OCI-LY7 (cell line): ENCODE results near the gene LRRC46. TPM values are rescaled to one million over a fixed set of nuclear protein-coding genes. Genes with fewer than 3 reads are reported as not detected.

ENCODE experiments used
- BruUV-seq: library from RNA; stranded (reverse); fragments of 400-500 nt; replicated peaks from 2 replicates; lab custom pipeline; 2021; lab: Mats Ljungman, UMichigan
- CTCF ChIA-PET: fragments of 300-600 bp; sonication (Branson Sonifier 250); formaldehyde crosslinking; loops from one replicate; lab custom pipeline; 2022; ENCODE audit warnings: antibody characterized with exemption; ENCODE audit not compliant: unreplicated experiment; lab: Charles Lee
- POLR2A ChIA-PET: fragments of 300-600 bp; sonication (Branson Sonifier 250); formaldehyde crosslinking; loops from one replicate; lab custom pipeline; 2022; ENCODE audit warnings: antibody characterized with exemption; lab: Charles Lee
- DNase-seq: peaks from one replicate; pipeline ENCODE4 v3.0.0-alpha.2; 2015; ENCODE audit warnings: low spot score
- H2AFZ ChIP-seq: fragments of 200-600 bp; sonication (generic), shearing (Covaris generic); 2 replicates; pipeline ENCODE4 v1.6.1; 2014; ENCODE audit warnings: mild to moderate bottlenecking, antibody characterized with exemption, low read length, moderate library complexity
- H3K27ac ChIP-seq: fragments of 200-600 bp; sonication (generic); 2 replicates; pipeline ENCODE4 v1.5.1; 2014; ENCODE audit warnings: mixed run types, low read depth, mild to moderate bottlenecking, moderate library complexity, low read length, inconsistent platforms; ENCODE audit not compliant: poor library complexity, severe bottlenecking
- H3K36me3 ChIP-seq: fragments of 200-600 bp; sonication (generic); 2 replicates; pipeline ENCODE4 v1.6.1; 2014; ENCODE audit warnings: mild to moderate bottlenecking, antibody characterized with exemption, low read length, moderate library complexity, mixed read lengths; ENCODE audit not compliant: insufficient read depth
- H3K4me1 ChIP-seq: fragments of 200-600 bp; sonication (generic); 2 replicates; pipeline ENCODE4 v1.5.1; 2014; ENCODE audit warnings: mild to moderate bottlenecking, low read length; ENCODE audit not compliant: insufficient read depth, poor library complexity, severe bottlenecking
- H3K4me2 ChIP-seq: fragments of 200-600 bp; sonication (generic); 2 replicates; pipeline ENCODE4 v1.6.1; 2014; ENCODE audit warnings: mild to moderate bottlenecking, low read length
- H3K4me3 ChIP-seq: fragments of 200-600 bp; sonication (generic); 2 replicates; pipeline ENCODE4 v1.5.1; 2014; ENCODE audit warnings: mild to moderate bottlenecking, low read depth, low read length; ENCODE audit not compliant: poor library complexity, severe bottlenecking
- H3K79me2 ChIP-seq: fragments of 200-600 bp; sonication (generic); 2 replicates; pipeline ENCODE4 v1.6.1; 2016; ENCODE audit warnings: low read depth, mild to moderate bottlenecking, low read length, moderate library complexity, mixed read lengths; ENCODE audit not compliant: insufficient read depth
- H3K9me2 ChIP-seq: fragments of 200-600 bp; sonication (generic); 2 replicates; pipeline ENCODE4 v1.6.1; 2016; ENCODE audit warnings: mild to moderate bottlenecking, low read length, mixed read lengths; ENCODE audit not compliant: insufficient read depth
- H3K9me3 ChIP-seq: fragments of 200-600 bp; sonication (generic); 2 replicates; pipeline ENCODE4 v1.6.1; 2014; ENCODE audit warnings: mild to moderate bottlenecking, mixed run types, low read length, mixed read lengths
- H4K20me1 ChIP-seq: fragments of 200-600 bp; sonication (generic); 2 replicates; pipeline ENCODE4 v1.6.1; 2014; ENCODE audit warnings: mild to moderate bottlenecking, antibody characterized with exemption, low read length, moderate library complexity, mixed read lengths; ENCODE audit not compliant: insufficient read depth
- CTCF ChIP-seq: fragments of 200-600 bp; sonication (generic); conservative IDR thresholded peaks from 2 replicates; pipeline ENCODE4 v1.5.1; 2014; ENCODE audit warnings: mild to moderate bottlenecking, antibody characterized with exemption, low read length, moderate library complexity, mixed read lengths
- EZH2phosphoT487 ChIP-seq: fragments of 200-600 bp; sonication (generic); IDR thresholded peaks from 2 replicates; pipeline ENCODE4 v1.6.1; 2018; ENCODE audit warnings: low read depth, borderline replicate concordance, mild to moderate bottlenecking, mixed run types, antibody characterized with exemption, low read length, moderate library complexity, mixed read lengths
- intact Hi-C: fragments of 100-400 bp; cut with micrococcal nuclease; formaldehyde crosslinking; loops from one replicate; pipeline ENCODE4 v1.10.0; 2022; ENCODE audit not compliant: unreplicated experiment
- total RNA-seq, 2 experiments: library from RNA; depleted of rRNA in 1 of 2; stranded (reverse); fragments of >200 nt in 1 of 2; shearing (Covaris generic) in 1 of 2; gene quantifications; 2 replicates each; pipeline ENCODE4 v1.2.3, GENCODE V29; 2014 to 2022

The LRRC46 gene
- total RNA-seq, 2 experiments from 2014 or later, result 0.85 to 1.2 TPM

DNA sequence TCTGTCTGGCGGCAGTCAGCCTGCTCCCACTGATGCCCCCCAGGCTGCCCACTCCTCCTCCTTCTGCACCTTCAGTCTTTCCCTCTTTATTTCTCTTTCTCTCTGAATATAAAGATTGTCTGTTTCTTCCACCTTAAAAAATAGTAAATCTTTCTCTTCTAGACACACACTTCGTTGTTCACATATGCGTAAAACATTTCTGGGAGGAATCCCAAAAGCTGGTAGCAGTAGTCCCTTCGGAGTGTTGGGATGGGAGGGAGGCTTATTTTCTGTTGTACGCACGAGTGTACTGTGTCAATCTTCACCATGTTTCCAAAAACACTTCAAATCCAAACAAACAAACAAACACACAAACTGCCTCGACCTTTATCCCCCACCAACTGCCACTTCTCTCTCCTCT lies 19.8 kb upstream of the LRRC46 start:
- H2AFZ ChIP-seq, result no peak overlapping the region
- no peak overlapping the region for H3K4me3 ChIP-seq
- no peaks in the 10 kb centered on the region for H3K9me2 ChIP-seq
- H3K4me2 ChIP-seq, result no peak overlapping the region
- H3K9me3 ChIP-seq, result no peaks in the 10 kb centered on the region
- intact Hi-C loops, result no loop called here
- TF ChIP-seq EZH2phosphoT487, result no peak
- TF ChIP-seq CTCF, result no peak
- ChIA-PET CTCF (no interaction called here), POLR2A (no interaction called here)
- no peak overlapping the region for H3K27ac ChIP-seq
- BruUV-seq, result no TSS peak
- no peak for DNase-seq
- no peaks in the 10 kb centered on the region for H3K79me2 ChIP-seq
- no peaks in the 10 kb centered on the region for H4K20me1 ChIP-seq
- no peaks in the 10 kb centered on the region for H3K4me1 ChIP-seq
- H3K36me3 ChIP-seq, result peaks cover 13% of the 10 kb centered on the region; the same call in 1 of the 2 replicates

DNA sequence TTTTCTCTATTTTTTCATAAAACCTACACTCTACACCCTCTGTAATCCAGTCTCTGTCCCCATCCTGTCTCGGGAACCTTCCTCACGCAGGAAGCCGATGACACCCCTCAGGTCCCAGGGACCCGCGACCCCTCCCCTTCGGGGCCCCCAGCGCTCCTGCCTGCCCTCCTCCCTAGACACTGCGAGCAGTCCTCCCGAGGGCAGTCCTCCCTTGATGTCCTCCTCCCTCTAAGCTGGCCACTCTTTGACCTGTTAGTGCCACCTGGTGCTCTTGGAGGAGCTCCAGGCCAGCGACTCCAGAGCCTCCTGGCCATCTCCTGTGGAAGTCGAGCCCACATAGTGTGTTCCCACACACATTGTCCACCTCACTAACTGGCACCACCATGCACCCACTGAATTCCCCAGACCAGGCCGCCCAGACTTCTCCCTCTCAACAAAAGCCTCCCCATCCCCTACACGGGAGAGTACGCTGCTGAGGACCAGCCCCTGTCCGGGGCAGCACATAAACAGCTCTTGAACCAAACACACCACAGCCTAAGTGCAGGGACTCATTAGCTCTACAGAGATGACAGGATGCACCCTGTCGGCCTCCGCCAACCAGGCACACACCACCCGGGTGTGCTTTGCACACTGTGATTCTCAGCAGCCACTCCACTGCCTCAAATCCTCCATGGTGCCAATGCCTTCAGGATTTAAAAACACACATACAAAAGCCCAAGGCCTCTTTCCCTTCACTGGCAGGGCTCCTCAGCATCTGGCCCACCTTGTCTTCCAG lies 19.1 kb upstream of the LRRC46 start:
- BruUV-seq, result no TSS peak
- Histone ChIP-seq H3K4me1 (no peaks in the 10 kb centered on the region), H3K36me3 (peaks cover 16% of the 10 kb centered on the region; the same call in 1 of the 2 replicates), H3K79me2 (no peaks in the 10 kb centered on the region), H3K4me3 (no peak overlapping the region), H4K20me1 (no peaks in the 10 kb centered on the region), H3K9me2 (no peaks in the 10 kb centered on the region), H3K9me3 (no peaks in the 10 kb centered on the region), H3K27ac (no peak overlapping the region), H2AFZ (no peak overlapping the region), H3K4me2 (no peak overlapping the region)
- intact Hi-C loops, result no loop called here
- POLR2A ChIA-PET, result no interaction called here
- CTCF ChIA-PET, result no interaction called here
- DNase-seq, result no peak
- TF ChIP-seq EZH2phosphoT487 (no peak), CTCF (no peak)

DNA sequence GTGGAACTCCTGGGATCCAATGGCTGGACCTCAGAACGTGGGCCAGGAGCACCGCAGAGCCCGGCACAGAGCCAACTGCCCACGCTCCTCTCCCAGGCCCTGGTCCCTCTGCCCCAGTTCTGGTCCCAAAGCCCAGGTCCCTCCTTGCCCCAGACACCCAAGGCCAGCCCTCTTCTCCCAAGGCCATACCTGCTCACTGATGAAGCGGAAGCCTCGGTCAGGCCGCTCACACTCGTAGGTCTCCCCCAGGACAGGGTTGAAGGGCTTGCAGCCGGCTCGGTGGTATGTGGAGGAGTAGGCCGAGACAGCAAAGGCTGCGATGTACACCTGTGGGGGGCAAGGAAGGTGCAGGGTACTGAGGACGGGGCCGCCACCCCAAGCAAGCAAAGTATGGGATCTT lies 18.4 kb upstream of the LRRC46 start:
- peaks cover 19% of the 10 kb centered on the region; the same call in 1 of the 2 replicates for H3K36me3 ChIP-seq
- H3K27ac ChIP-seq, result no peak overlapping the region
- no TSS peak for BruUV-seq
- H3K4me1 ChIP-seq, result no peaks in the 10 kb centered on the region
- ChIA-PET POLR2A (no interaction called here), CTCF (no interaction called here)
- no peak overlapping the region for H2AFZ ChIP-seq
- no peaks in the 10 kb centered on the region for H4K20me1 ChIP-seq
- H3K79me2 ChIP-seq, result no peaks in the 10 kb centered on the region
- TF ChIP-seq EZH2phosphoT487 (no peak), CTCF (no peak)
- DNase-seq, result no peak
- no peaks in the 10 kb centered on the region for H3K9me2 ChIP-seq
- H3K4me3 ChIP-seq, result no peak overlapping the region
- intact Hi-C loops, result no loop called here
- no peaks in the 10 kb centered on the region for H3K9me3 ChIP-seq
- no peak overlapping the region for H3K4me2 ChIP-seq
